ENCODE results near the gene NAT8.
"Not testable (repeated sequence)": the region's sequence is repeated elsewhere in the genome, so short reads cannot be mapped to it uniquely, and the experiment has no call there.

NAT8 gene

GRCh38 chr2:73630662-73631266 lies 11.5 kb downstream of the NAT8 start:
- DNase-seq = peak; percentile 7

- not testable (repeated sequence) for DNase-seq
Observed at GRCh38 chr2:73628493-73628892, 13.7 kb downstream of the NAT8 start.

GRCh38 chr2:73626237-73626636 lies 16.0 kb downstream of the NAT8 start:
- DNase-seq = not testable (repeated sequence)

GRCh38 chr2:73624625-73625024 lies 17.6 kb downstream of the NAT8 start:
- DNase-seq = peak; percentile 7

- not testable (repeated sequence) for DNase-seq
Observed at GRCh38 chr2:73624036-73624435, 18.2 kb downstream of the NAT8 start.

GRCh38 chr2:73619925-73620324 lies 22.3 kb downstream of the NAT8 start:
- DNase-seq = peak; percentile 0

- no peak for DNase-seq
Observed at GRCh38 chr2:73614997-73615396, 27.2 kb downstream of the NAT8 start.

GRCh38 chr2:73614105-73614504 lies 28.1 kb downstream of the NAT8 start:
- DNase-seq = no peak

- no peak for DNase-seq
Observed at GRCh38 chr2:73611867-73612266, 30.4 kb downstream of the NAT8 start.

- no peak for DNase-seq
Observed at GRCh38 chr2:73611193-73611592, 31.0 kb downstream of the NAT8 start.

GRCh38 chr2:73610111-73610510 lies 32.1 kb downstream of the NAT8 start:
- no peak for DNase-seq

GRCh38 chr2:73604589-73604988 lies 37.6 kb downstream of the NAT8 start:
- not testable (repeated sequence) for DNase-seq

GRCh38 chr2:73603099-73603588 lies 39.1 kb downstream of the NAT8 start:
- DNase-seq = not testable (repeated sequence)

- DNase-seq = no peak
Observed at GRCh38 chr2:73601780-73602179, 40.4 kb downstream of the NAT8 start.

- no peak for DNase-seq
Observed at GRCh38 chr2:73594251-73594650, 48.0 kb downstream of the NAT8 start.

GRCh38 chr2:73593680-73594079 lies 48.5 kb downstream of the NAT8 start:
- DNase-seq = no peak

All from NCI-H69 (cell line).